ENCODE data around the gene ASTN2.

The ASTN2 gene

GRCh38 chr9:117340422-117340821 lies 74.4 kb downstream of the ASTN2 start:
- TF ChIP-seq, protein P1, sequence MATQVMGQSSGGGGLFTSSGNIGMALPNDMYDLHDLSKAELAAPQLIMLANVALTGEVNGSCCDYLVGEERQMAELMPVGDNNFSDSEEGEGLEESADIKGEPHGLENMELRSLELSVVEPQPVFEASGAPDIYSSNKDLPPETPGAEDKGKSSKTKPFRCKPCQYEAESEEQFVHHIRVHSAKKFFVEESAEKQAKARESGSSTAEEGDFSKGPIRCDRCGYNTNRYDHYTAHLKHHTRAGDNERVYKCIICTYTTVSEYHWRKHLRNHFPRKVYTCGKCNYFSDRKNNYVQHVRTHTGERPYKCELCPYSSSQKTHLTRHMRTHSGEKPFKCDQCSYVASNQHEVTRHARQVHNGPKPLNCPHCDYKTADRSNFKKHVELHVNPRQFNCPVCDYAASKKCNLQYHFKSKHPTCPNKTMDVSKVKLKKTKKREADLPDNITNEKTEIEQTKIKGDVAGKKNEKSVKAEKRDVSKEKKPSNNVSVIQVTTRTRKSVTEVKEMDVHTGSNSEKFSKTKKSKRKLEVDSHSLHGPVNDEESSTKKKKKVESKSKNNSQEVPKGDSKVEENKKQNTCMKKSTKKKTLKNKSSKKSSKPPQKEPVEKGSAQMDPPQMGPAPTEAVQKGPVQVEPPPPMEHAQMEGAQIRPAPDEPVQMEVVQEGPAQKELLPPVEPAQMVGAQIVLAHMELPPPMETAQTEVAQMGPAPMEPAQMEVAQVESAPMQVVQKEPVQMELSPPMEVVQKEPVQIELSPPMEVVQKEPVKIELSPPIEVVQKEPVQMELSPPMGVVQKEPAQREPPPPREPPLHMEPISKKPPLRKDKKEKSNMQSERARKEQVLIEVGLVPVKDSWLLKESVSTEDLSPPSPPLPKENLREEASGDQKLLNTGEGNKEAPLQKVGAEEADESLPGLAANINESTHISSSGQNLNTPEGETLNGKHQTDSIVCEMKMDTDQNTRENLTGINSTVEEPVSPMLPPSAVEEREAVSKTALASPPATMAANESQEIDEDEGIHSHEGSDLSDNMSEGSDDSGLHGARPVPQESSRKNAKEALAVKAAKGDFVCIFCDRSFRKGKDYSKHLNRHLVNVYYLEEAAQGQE (IDR thresholded peaks at IDR 0.05; ENCODE audit: insufficient read depth in 1 of 2, low read depth in 2 of 2, low read length in 2 of 2), result peak; percentile 60 to 90
- no peak for TF ChIP-seq FOXP2 (optimal IDR thresholded peaks at IDR 0.05; ENCODE audit: borderline replicate concordance, extremely low read depth, extremely low read length, insufficient read depth)

GRCh38 chr9:117335837-117336433 lies 78.9 kb downstream of the ASTN2 start:
- TF ChIP-seq SIN3A (IDR thresholded peaks at IDR 0.05; ENCODE audit: borderline replicate concordance, insufficient read depth, low read length), result no peak
- TF ChIP-seq FOXP2 (optimal IDR thresholded peaks at IDR 0.05; ENCODE audit: borderline replicate concordance, extremely low read depth, extremely low read length, insufficient read depth), result no peak
- TF ChIP-seq, protein P1 (IDR thresholded peaks at IDR 0.05; ENCODE audit: insufficient read depth in 1 of 2, low read depth in 2 of 2, low read length in 2 of 2), result no peak
- TF ChIP-seq POLR2AphosphoS5 (IDR thresholded peaks at IDR 0.05; ENCODE audit: low read depth, low read length), result no peak
- TF ChIP-seq TAF1 (IDR thresholded peaks at IDR 0.05; ENCODE audit: borderline replicate concordance, insufficient read depth, low read length), result no peak

DNA sequence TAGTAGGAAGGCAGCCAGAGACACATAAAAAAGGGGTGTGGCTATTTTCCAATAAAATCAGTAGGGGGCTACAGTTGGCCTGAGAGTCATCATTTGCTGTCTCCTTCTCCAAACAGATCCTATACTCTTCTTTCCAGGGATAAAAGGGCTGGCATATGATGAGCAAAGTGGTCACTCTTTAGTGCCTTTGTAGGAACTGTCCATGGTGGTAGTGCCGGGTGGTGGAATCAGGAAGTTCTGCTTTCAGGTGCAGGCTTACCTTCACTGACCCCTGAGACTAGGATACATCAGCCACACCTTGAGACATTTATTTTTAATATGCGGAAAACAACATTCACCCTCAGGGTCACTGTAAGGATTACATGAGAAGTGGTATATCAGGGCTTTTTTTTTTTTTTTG lies 80.8 kb downstream of the ASTN2 start:
- TF ChIP-seq, protein P1 (IDR thresholded peaks at IDR 0.05; ENCODE audit: insufficient read depth in 1 of 2, low read depth in 2 of 2, low read length in 2 of 2), result peak; percentile 78 to 94
- TF ChIP-seq SIN3A (IDR thresholded peaks at IDR 0.05; ENCODE audit: borderline replicate concordance, insufficient read depth, low read length), result no peak

DNA sequence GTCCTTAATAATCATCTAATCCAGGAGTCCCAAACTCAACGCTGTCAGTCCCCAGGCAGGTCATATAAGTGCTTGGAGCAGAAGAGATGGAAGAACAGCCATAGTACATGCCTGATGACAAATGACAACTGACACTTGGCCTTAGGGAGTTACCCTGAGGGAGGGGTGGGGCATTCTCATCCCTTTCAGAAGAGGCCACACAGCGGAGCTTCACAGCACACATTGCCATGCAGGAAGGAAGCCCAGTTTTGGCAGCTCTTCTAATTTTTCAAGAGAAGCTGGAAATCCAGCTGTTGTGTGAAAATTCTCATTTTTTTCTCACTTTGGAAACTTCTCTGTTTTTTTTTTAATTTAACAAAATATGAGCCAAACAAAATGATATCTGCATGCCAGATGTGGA lies 89.0 kb downstream of the ASTN2 start:
- no peak for TF ChIP-seq SIN3A (IDR thresholded peaks at IDR 0.05; ENCODE audit: borderline replicate concordance, insufficient read depth, low read length)
- TF ChIP-seq TAF1 (IDR thresholded peaks at IDR 0.05; ENCODE audit: borderline replicate concordance, insufficient read depth, low read length), result no peak
- TF ChIP-seq FOXP2 (optimal IDR thresholded peaks at IDR 0.05; ENCODE audit: borderline replicate concordance, extremely low read depth, extremely low read length, insufficient read depth), result no peak
- TF ChIP-seq, protein P1 (IDR thresholded peaks at IDR 0.05; ENCODE audit: insufficient read depth in 1 of 2, low read depth in 2 of 2, low read length in 2 of 2), result no peak
- TF ChIP-seq POLR2AphosphoS5 (IDR thresholded peaks at IDR 0.05; ENCODE audit: low read depth, low read length), result no peak

GRCh38 chr9:117325110-117325731 lies 89.6 kb downstream of the ASTN2 start:
- TF ChIP-seq POLR2AphosphoS5 (IDR thresholded peaks at IDR 0.05; ENCODE audit: low read depth, low read length) (no peak), SIN3A (IDR thresholded peaks at IDR 0.05; ENCODE audit: borderline replicate concordance, insufficient read depth, low read length) (no peak), TAF1 (IDR thresholded peaks at IDR 0.05; ENCODE audit: borderline replicate concordance, insufficient read depth, low read length) (no peak), FOXP2 (optimal IDR thresholded peaks at IDR 0.05; ENCODE audit: borderline replicate concordance, extremely low read depth, extremely low read length, insufficient read depth) (no peak)
- TF ChIP-seq, protein P1 (IDR thresholded peaks at IDR 0.05; ENCODE audit: insufficient read depth in 1 of 2, low read depth in 2 of 2, low read length in 2 of 2), result no peak

Data from PFSK-1 (cell line).